Loucy (cell line): ENCODE data around the gene FOXA2.

Experiments used
- H2AFZ ChIP-seq: fragments of 200-600 bp; sonication (generic); 2 replicates; pipeline ENCODE4 v1.6.0; 2016; ENCODE audit warnings: antibody characterized with exemption, mild to moderate bottlenecking, low read length, moderate library complexity
- H3F3A ChIP-seq: fragments of 200-600 bp; 2 replicates; pipeline ENCODE4 v1.6.0; 2016; ENCODE audit warnings: antibody characterized with exemption, low read depth, mild to moderate bottlenecking
- H3K27me3 ChIP-seq: fragments of 200-600 bp; sonication (generic); 2 replicates; pipeline ENCODE4 v1.6.1; 2014; ENCODE audit warnings: low read length, mild to moderate bottlenecking; ENCODE audit not compliant: insufficient read depth, poor library complexity, severe bottlenecking
- H3K36me3 ChIP-seq: fragments of 200-600 bp; sonication (generic); 2 replicates; pipeline ENCODE4 v1.6.1; 2016; ENCODE audit warnings: low read length; ENCODE audit not compliant: insufficient read depth
- H3K4me1 ChIP-seq: fragments of 200-600 bp; sonication (generic); 2 replicates; pipeline ENCODE4 v1.5.1; 2014; ENCODE audit warnings: low read length, mild to moderate bottlenecking; ENCODE audit not compliant: insufficient read depth, poor library complexity, severe bottlenecking
- H3K4me2 ChIP-seq: fragments of 200-600 bp; sonication (generic); 2 replicates; pipeline ENCODE4 v1.6.0; 2014; ENCODE audit warnings: antibody characterized with exemption, low read length, low read depth, mild to moderate bottlenecking; ENCODE audit not compliant: poor library complexity, severe bottlenecking
- H3K4me3 ChIP-seq: fragments of 200-600 bp; sonication (generic); 2 replicates; pipeline ENCODE4 v1.5.1; 2014; ENCODE audit warnings: low read length, mild to moderate bottlenecking, mixed read lengths; ENCODE audit not compliant: poor library complexity, severe bottlenecking
- H3K79me2 ChIP-seq: fragments of 200-600 bp; sonication (generic); 2 replicates; pipeline ENCODE4 v1.6.1; 2014; ENCODE audit warnings: low read length; ENCODE audit not compliant: insufficient read depth
- H3K9ac ChIP-seq: fragments of 200-600 bp; sonication (generic); 2 replicates; pipeline ENCODE4 v1.6.0; 2014; ENCODE audit warnings: mild to moderate bottlenecking, low read depth, low read length, moderate library complexity; ENCODE audit not compliant: poor library complexity, severe bottlenecking
- H3K9me2 ChIP-seq: fragments of 200-600 bp; sonication (generic); replicated peaks from 2 replicates; pipeline ENCODE4 v1.6.1; 2016; ENCODE audit warnings: low read depth, low read length, mixed read lengths
- H3K9me3 ChIP-seq: fragments of 200-600 bp; sonication (generic); 2 replicates; pipeline ENCODE4 v1.6.1; 2014; ENCODE audit warnings: mild to moderate bottlenecking, antibody characterized with exemption, low read length, low read depth; ENCODE audit not compliant: insufficient read depth
- H4K20me1 ChIP-seq: fragments of 200-600 bp; sonication (generic); 2 replicates; pipeline ENCODE4 v1.6.0; 2014; ENCODE audit warnings: antibody characterized with exemption, low read length, mild to moderate bottlenecking; ENCODE audit not compliant: insufficient read depth, poor library complexity, severe bottlenecking
- EZH2phosphoT487 ChIP-seq: fragments of 200-600 bp; IDR thresholded peaks from 2 replicates; pipeline ENCODE4 v1.6.1; 2018; ENCODE audit warnings: antibody characterized with exemption, mild to moderate bottlenecking, moderate library complexity, borderline replicate concordance
- TF ChIP-seq, protein P1 (sequence below): fragments of 200-600 bp; sonication (generic); conservative IDR thresholded peaks from 2 replicates; pipeline ENCODE4 v1.5.1; 2014; ENCODE audit warnings: mild to moderate bottlenecking, antibody characterized with exemption, low read length

The FOXA2 gene

GRCh38 chr20:22611636-22612035, 27.3 kb upstream of the FOXA2 start:
- Histone ChIP-seq H3K4me3 (no peak overlapping the region), H3K9me3 (no peaks in the 10 kb centered on the region), H3K9ac (no peak overlapping the region), H3K27me3 (no peaks in the 10 kb centered on the region), H3K9me2 (no peaks in the 10 kb centered on the region), H3K4me2 (no peak overlapping the region), H4K20me1 (no peaks in the 10 kb centered on the region), H3K36me3 (no peaks in the 10 kb centered on the region), H3K79me2 (no peaks in the 10 kb centered on the region), H3K4me1 (no peaks in the 10 kb centered on the region), H2AFZ (no peak overlapping the region), H3F3A (no peaks in the 10 kb centered on the region)
- TF ChIP-seq, protein P1, sequence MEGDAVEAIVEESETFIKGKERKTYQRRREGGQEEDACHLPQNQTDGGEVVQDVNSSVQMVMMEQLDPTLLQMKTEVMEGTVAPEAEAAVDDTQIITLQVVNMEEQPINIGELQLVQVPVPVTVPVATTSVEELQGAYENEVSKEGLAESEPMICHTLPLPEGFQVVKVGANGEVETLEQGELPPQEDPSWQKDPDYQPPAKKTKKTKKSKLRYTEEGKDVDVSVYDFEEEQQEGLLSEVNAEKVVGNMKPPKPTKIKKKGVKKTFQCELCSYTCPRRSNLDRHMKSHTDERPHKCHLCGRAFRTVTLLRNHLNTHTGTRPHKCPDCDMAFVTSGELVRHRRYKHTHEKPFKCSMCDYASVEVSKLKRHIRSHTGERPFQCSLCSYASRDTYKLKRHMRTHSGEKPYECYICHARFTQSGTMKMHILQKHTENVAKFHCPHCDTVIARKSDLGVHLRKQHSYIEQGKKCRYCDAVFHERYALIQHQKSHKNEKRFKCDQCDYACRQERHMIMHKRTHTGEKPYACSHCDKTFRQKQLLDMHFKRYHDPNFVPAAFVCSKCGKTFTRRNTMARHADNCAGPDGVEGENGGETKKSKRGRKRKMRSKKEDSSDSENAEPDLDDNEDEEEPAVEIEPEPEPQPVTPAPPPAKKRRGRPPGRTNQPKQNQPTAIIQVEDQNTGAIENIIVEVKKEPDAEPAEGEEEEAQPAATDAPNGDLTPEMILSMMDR, result no peak
- TF ChIP-seq EZH2phosphoT487, result no peak

GRCh38 chr20:22607695-22608094, 23.3 kb upstream of the FOXA2 start:
- Histone ChIP-seq H3K36me3 (no peaks in the 10 kb centered on the region), H3K9me2 (no peaks in the 10 kb centered on the region), H3K79me2 (no peaks in the 10 kb centered on the region), H3F3A (no peaks in the 10 kb centered on the region), H3K27me3 (no peaks in the 10 kb centered on the region), H3K4me1 (no peaks in the 10 kb centered on the region), H3K9me3 (no peaks in the 10 kb centered on the region), H3K4me3 (no peak overlapping the region), H3K9ac (no peak overlapping the region), H4K20me1 (no peaks in the 10 kb centered on the region), H2AFZ (no peak overlapping the region), H3K4me2 (no peak overlapping the region)
- no peak for TF ChIP-seq EZH2phosphoT487
- TF ChIP-seq, protein P1, result no peak

GRCh38 chr20:22604815-22605214, 20.4 kb upstream of the FOXA2 start:
- no peak overlapping the region for H3K4me3 ChIP-seq
- no peaks in the 10 kb centered on the region for H3K27me3 ChIP-seq
- no peaks in the 10 kb centered on the region for H3K79me2 ChIP-seq
- no peaks in the 10 kb centered on the region for H3K36me3 ChIP-seq
- H3K4me1 ChIP-seq, result no peaks in the 10 kb centered on the region
- no peaks in the 10 kb centered on the region for H4K20me1 ChIP-seq
- no peak overlapping the region for H2AFZ ChIP-seq
- no peaks in the 10 kb centered on the region for H3F3A ChIP-seq
- no peak overlapping the region for H3K4me2 ChIP-seq
- no peaks in the 10 kb centered on the region for H3K9me3 ChIP-seq
- no peaks in the 10 kb centered on the region for H3K9me2 ChIP-seq
- no peak overlapping the region for H3K9ac ChIP-seq
- TF ChIP-seq, protein P1, result no peak
- TF ChIP-seq EZH2phosphoT487, result no peak
